ENCODE results near the gene CSNK1G1.

CSNK1G1 gene

GRCh38 chr15:64138331-64138941 lies 217.5 kb downstream of the CSNK1G1 start:
- DNase-seq (ENCODE audit: low read depth), result no peak
- no peak for TF ChIP-seq CTCF (IDR thresholded peaks at IDR 0.05; ENCODE audit: control insufficient read depth, insufficient read depth, low read depth, low read length, missing control alignments)
- no peak overlapping the region for H3K4me3 ChIP-seq (ENCODE audit: control insufficient read depth, low read depth, low read length)

- DNase-seq (ENCODE audit: low read depth), result no peak
- TF ChIP-seq CTCF (IDR thresholded peaks at IDR 0.05; ENCODE audit: control insufficient read depth, insufficient read depth, low read depth, low read length, missing control alignments), result no peak
- no peak overlapping the region for H3K4me3 ChIP-seq (ENCODE audit: control insufficient read depth, low read depth, low read length)
Observed at GRCh38 chr15:64137226-64137833, 218.6 kb downstream of the CSNK1G1 start.

- no peak for TF ChIP-seq CTCF (IDR thresholded peaks at IDR 0.05; ENCODE audit: control insufficient read depth, insufficient read depth, low read depth, low read length, missing control alignments)
- H3K4me3 ChIP-seq (ENCODE audit: control insufficient read depth, low read depth, low read length), result no peak overlapping the region
Observed at GRCh38 chr15:64136347-64136746, 219.6 kb downstream of the CSNK1G1 start.

GRCh38 chr15:64134345-64134829 lies 221.6 kb downstream of the CSNK1G1 start:
- no peak for TF ChIP-seq CTCF (IDR thresholded peaks at IDR 0.05; ENCODE audit: control insufficient read depth, insufficient read depth, low read depth, low read length, missing control alignments)
- DNase-seq (ENCODE audit: low read depth), result no peak
- H3K4me3 ChIP-seq (ENCODE audit: control insufficient read depth, low read depth, low read length), result no peak overlapping the region

More at GRCh38 chr15:64136347-64136746, 219.6 kb downstream of the CSNK1G1 start:
- no peak for DNase-seq (ENCODE audit: low read depth)

GRCh38 chr15:64133623-64134344 lies 222.2 kb downstream of the CSNK1G1 start:
- TF ChIP-seq CTCF (IDR thresholded peaks at IDR 0.05; ENCODE audit: control insufficient read depth, insufficient read depth, low read depth, low read length, missing control alignments), result no peak
- H3K4me3 ChIP-seq (ENCODE audit: control insufficient read depth, low read depth, low read length), result no peak overlapping the region
- no peak for DNase-seq (ENCODE audit: low read depth)

GRCh38 chr15:64132217-64132616 lies 223.8 kb downstream of the CSNK1G1 start:
- TF ChIP-seq CTCF (IDR thresholded peaks at IDR 0.05; ENCODE audit: control insufficient read depth, insufficient read depth, low read depth, low read length, missing control alignments), result no peak
- no peak overlapping the region for H3K4me3 ChIP-seq (ENCODE audit: control insufficient read depth, low read depth, low read length)

More at GRCh38 chr15:64132217-64132616, 223.8 kb downstream of the CSNK1G1 start:
- DNase-seq (ENCODE audit: low read depth), result no peak
